Calu3 (cell line): ENCODE results near the gene CDK18. TPM values are rescaled to one million over a fixed set of nuclear protein-coding genes. Genes with fewer than 3 reads are reported as not detected.

Experiments
- BruUV-seq: library from RNA; stranded (reverse); fragments of 400-500 nt; replicated peaks from 2 replicates; lab custom pipeline; 2021; lab: Mats Ljungman, UMichigan
- CTCF ChIA-PET: fragments of 300-600 bp; sonication (Branson Sonifier 250); formaldehyde crosslinking; loops from one replicate; lab custom pipeline; 2022; ENCODE audit warnings: antibody characterized with exemption; lab: Charles Lee
- DNase-seq: peaks from one replicate; pipeline ENCODE4 v3.0.0; 2022
- H3K27ac Mint-ChIP-seq: one replicate; pipeline ENCODE4 v1.8.0; 2022; ENCODE audit warnings: mixed read lengths; ENCODE audit not compliant: unreplicated experiment
- H3K27me3 Mint-ChIP-seq: one replicate; pipeline ENCODE4 v1.8.0; 2022; ENCODE audit warnings: mixed read lengths; ENCODE audit not compliant: unreplicated experiment
- H3K36me3 Mint-ChIP-seq: one replicate; pipeline ENCODE4 v1.8.0; 2022; ENCODE audit warnings: mild to moderate bottlenecking, moderate library complexity, mixed read lengths; ENCODE audit not compliant: insufficient read depth, unreplicated experiment
- H3K4me1 Mint-ChIP-seq: one replicate; pipeline ENCODE4 v1.8.0; 2022; ENCODE audit warnings: mild to moderate bottlenecking, low read depth, mixed read lengths; ENCODE audit not compliant: unreplicated experiment
- H3K4me3 Mint-ChIP-seq: one replicate; pipeline ENCODE4 v1.8.0; 2022; ENCODE audit warnings: mild to moderate bottlenecking, low read depth, moderate library complexity, mixed read lengths; ENCODE audit not compliant: unreplicated experiment
- H3K9me3 Mint-ChIP-seq: one replicate; pipeline ENCODE4 v1.8.0; 2022; ENCODE audit warnings: low read depth, mixed read lengths; ENCODE audit not compliant: unreplicated experiment
- CTCF ChIP-seq: fragments of 200-600 bp; IDR thresholded peaks from one replicate; pipeline ENCODE4 v1.8.0; 2022; ENCODE audit warnings: antibody characterized with exemption; ENCODE audit not compliant: unreplicated experiment
- intact Hi-C: fragments of 100-400 bp; cut with micrococcal nuclease; formaldehyde crosslinking; loops from one replicate; pipeline ENCODE4 v1.10.0; 2022; ENCODE audit not compliant: unreplicated experiment
- total RNA-seq: library from RNA; stranded (reverse); gene quantifications from 2 replicates; pipeline ENCODE4 v1.2.3, GENCODE V29; 2022

Gene CDK18
- total RNA-seq, 1 experiment from 2014 or later: 44.0 TPM

DNA sequence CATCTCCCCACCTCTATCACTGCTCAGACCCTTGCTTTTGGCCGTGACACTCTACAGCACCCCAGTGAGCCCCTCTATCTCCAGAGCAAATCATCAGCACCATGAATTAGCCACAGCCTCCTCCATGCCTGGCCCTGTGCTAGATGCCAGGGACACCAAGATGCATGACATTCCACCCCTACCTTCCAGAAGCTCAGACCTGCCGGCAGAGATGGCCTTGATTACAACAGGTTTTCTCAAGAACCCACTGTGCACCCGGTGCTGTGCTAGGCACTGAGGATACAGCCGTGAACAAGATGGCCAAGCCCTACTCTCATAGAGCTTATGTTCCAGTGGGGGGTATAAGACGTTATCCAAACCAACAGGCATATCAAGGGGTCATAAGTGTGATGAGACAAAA, 30.6 kb downstream of the CDK18 start:
- TF ChIP-seq CTCF: no peak
- BruUV-seq: no TSS peak
- no peak for DNase-seq
- Mint-ChIP-seq H3K27me3 (no peaks in the 10 kb centered on the region), H3K9me3 (no peaks in the 10 kb centered on the region), H3K4me3 (no peak overlapping the region), H3K27ac (no peak overlapping the region), H3K4me1 (peaks cover 20% of the 10 kb centered on the region), H3K36me3 (no peaks in the 10 kb centered on the region)
- intact Hi-C loops: no loop called here
- CTCF ChIA-PET: interaction anchor here (0.6 to 0.8 kb wide), 2 partner anchors 77 to 97 kb away, joined by 3 to 4 read pairs; no protein-coding TSS in a partner anchor

- Mint-ChIP-seq H3K4me3 (no peak overlapping the region), H3K36me3 (no peaks in the 10 kb centered on the region), H3K27me3 (no peaks in the 10 kb centered on the region), H3K4me1 (peaks cover 20% of the 10 kb centered on the region), H3K9me3 (no peaks in the 10 kb centered on the region), H3K27ac (peak overlapping the region; percentile 13)
- TF ChIP-seq CTCF: no peak
- intact Hi-C loops: no loop called here
- DNase-seq: no peak
- BruUV-seq: no TSS peak
- CTCF ChIA-PET: interaction anchor here (0.5 to 2.0 kb wide), 11 partner anchors 12 to 122 kb away, joined by 3 to 21 read pairs (median 4); partner anchors contain the start of genes CDK18 and ELK4
These were observed 31.6 kb downstream of the CDK18 start for GRCh38 chr1:205535866-205536758.

DNA sequence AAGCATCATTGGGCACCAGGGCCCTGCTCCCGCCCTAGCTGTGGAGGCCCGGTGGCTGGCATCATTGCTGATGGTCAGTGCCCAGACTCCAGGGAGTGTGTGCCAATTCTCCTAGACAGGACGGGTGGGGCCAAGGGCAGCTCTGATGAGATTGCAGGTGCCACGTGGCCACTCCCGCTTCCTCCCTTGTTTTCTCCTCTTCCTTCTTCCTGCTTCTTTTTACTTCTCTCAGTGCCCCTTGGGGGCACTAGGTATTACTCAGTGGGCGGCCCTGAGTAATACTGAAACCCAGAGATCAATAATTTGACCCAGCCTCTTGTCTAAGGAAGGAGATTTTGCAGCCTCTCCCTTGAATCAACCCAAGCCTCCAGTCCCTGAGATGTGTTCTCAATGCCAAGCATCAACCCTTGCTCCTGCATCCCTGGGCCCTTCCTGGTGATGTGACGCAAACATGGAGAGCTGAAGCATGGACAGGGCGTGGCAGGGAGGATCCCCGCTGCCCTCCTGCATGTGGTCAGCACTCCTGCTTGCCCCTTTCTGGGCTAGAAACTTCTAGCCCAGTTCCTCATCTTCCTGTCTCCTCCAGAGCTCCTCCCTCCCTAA, 32.4 kb downstream of the CDK18 start:
- intact Hi-C loops: no loop called here
- TF ChIP-seq CTCF: no peak
- CTCF ChIA-PET: interaction anchor here (0.5 to 2.0 kb wide), 10 partner anchors 8 to 121 kb away, joined by 3 to 21 read pairs (median 4); partner anchors contain the start of gene ELK4
- Mint-ChIP-seq H3K36me3 (peaks cover 5% of the 10 kb centered on the region), H3K27ac (peak overlapping the region; percentile 7), H3K4me3 (peak overlapping the region; percentile 0), H3K4me1 (peaks cover 28% of the 10 kb centered on the region), H3K9me3 (no peaks in the 10 kb centered on the region), H3K27me3 (no peaks in the 10 kb centered on the region)
- BruUV-seq: no TSS peak
- DNase-seq: peak; percentile 80

- no TSS peak for BruUV-seq
- H3K27me3 Mint-ChIP-seq: no peaks in the 10 kb centered on the region
- CTCF ChIA-PET: interaction anchor here (0.5 to 2.0 kb wide), 12 partner anchors 9 to 121 kb away, joined by 3 to 21 read pairs (median 4); partner anchors contain the start of gene ELK4
- H3K27ac Mint-ChIP-seq: peak overlapping the region; percentile 7
- no peaks in the 10 kb centered on the region for H3K9me3 Mint-ChIP-seq
- peaks cover 33% of the 10 kb centered on the region for H3K4me1 Mint-ChIP-seq
- no peak for TF ChIP-seq CTCF
- no peak for DNase-seq
- peak overlapping the region; percentile 0 for H3K4me3 Mint-ChIP-seq
- H3K36me3 Mint-ChIP-seq: peaks cover 5% of the 10 kb centered on the region
- intact Hi-C loops: no loop called here
These were observed 33.0 kb downstream of the CDK18 start for GRCh38 chr1:205537386-205538018.
